Measurements from ENCODE around the gene CEP95.

The CEP95 gene

GRCh38 chr17:64515829-64516228, 9.1 kb downstream of the CEP95 start:
- no peak for DNase-seq (ENCODE audit: low spot score)

GRCh38 chr17:64519601-64520000, 12.8 kb downstream of the CEP95 start:
- no peak for DNase-seq (ENCODE audit: low spot score)

GRCh38 chr17:64520359-64520758, 13.6 kb downstream of the CEP95 start:
- DNase-seq (ENCODE audit: low spot score) = no peak

GRCh38 chr17:64527914-64528313, 21.1 kb downstream of the CEP95 start:
- DNase-seq (ENCODE audit: low spot score) = no peak

- DNase-seq (ENCODE audit: low spot score) = no peak
Measured at GRCh38 chr17:64529221-64529620, 22.4 kb downstream of the CEP95 start.

GRCh38 chr17:64531955-64532371, 25.2 kb downstream of the CEP95 start:
- no peak for DNase-seq (ENCODE audit: low spot score)

- DNase-seq (ENCODE audit: low spot score) = no peak
Measured at GRCh38 chr17:64532409-64532808, 25.6 kb downstream of the CEP95 start.

- DNase-seq (ENCODE audit: low spot score) = no peak
Measured at GRCh38 chr17:64533784-64534183, 27.0 kb downstream of the CEP95 start.

- peak; percentile 58 for DNase-seq (ENCODE audit: low spot score)
Measured at GRCh38 chr17:64534187-64534586, 27.4 kb downstream of the CEP95 start.

GRCh38 chr17:64535357-64535756, 28.6 kb downstream of the CEP95 start:
- no peak for DNase-seq (ENCODE audit: low spot score)

- no peak for DNase-seq (ENCODE audit: low spot score)
Measured at GRCh38 chr17:64536913-64537312, 30.1 kb downstream of the CEP95 start.

- no peak for DNase-seq (ENCODE audit: low spot score)
Measured at GRCh38 chr17:64537488-64537887, 30.7 kb downstream of the CEP95 start.

GRCh38 chr17:64538508-64539130, 31.8 kb downstream of the CEP95 start:
- no peak for DNase-seq (ENCODE audit: low spot score)

- DNase-seq (ENCODE audit: low spot score) = peak; percentile 44
Measured at GRCh38 chr17:64540118-64540776, 33.5 kb downstream of the CEP95 start.

GRCh38 chr17:64544742-64545141, 38.0 kb downstream of the CEP95 start:
- no peak for DNase-seq (ENCODE audit: low spot score)

- DNase-seq (ENCODE audit: low spot score) = no peak
Measured at GRCh38 chr17:64546716-64547115, 39.9 kb downstream of the CEP95 start.

GRCh38 chr17:64547319-64547718, 40.5 kb downstream of the CEP95 start:
- DNase-seq (ENCODE audit: low spot score) = no peak

GRCh38 chr17:64551461-64551860, 44.7 kb downstream of the CEP95 start:
- no peak for DNase-seq (ENCODE audit: low spot score)

GRCh38 chr17:64554028-64554637, 47.4 kb downstream of the CEP95 start:
- no peak for DNase-seq (ENCODE audit: low spot score)

- DNase-seq (ENCODE audit: low spot score) = no peak
Measured at GRCh38 chr17:64555281-64555680, 48.5 kb downstream of the CEP95 start.

- DNase-seq (ENCODE audit: low spot score) = no peak
Measured at GRCh38 chr17:64564098-64564497, 57.3 kb downstream of the CEP95 start.

- DNase-seq (ENCODE audit: low spot score) = no peak
Measured at GRCh38 chr17:64565563-64565962, 58.8 kb downstream of the CEP95 start.

GRCh38 chr17:64571746-64572145, 65.0 kb downstream of the CEP95 start:
- DNase-seq (ENCODE audit: low spot score) = no peak

Data from RKO (cell line).